GM10266 (cell line): ENCODE data around the gene CHID1.

Source experiments
- DNase-seq: peaks from one replicate; pipeline ENCODE4 v3.0.0; 2012; ENCODE audit errors: extremely low spot score
- CTCF ChIP-seq: IDR thresholded peaks from 2 replicates; pipeline ENCODE4 v1.5.1; 2012; ENCODE audit warnings: mild to moderate bottlenecking, low read depth; ENCODE audit not compliant: control insufficient read depth, insufficient read depth; ENCODE audit errors: missing control alignments

The CHID1 gene

GRCh38 chr11:834371-835316 lies 76.0 kb downstream of the CHID1 start:
- TF ChIP-seq CTCF: no peak
- DNase-seq: no peak

- DNase-seq: no peak
- no peak for TF ChIP-seq CTCF
Observed at GRCh38 chr11:833849-834311, 76.7 kb downstream of the CHID1 start.

- no peak for TF ChIP-seq CTCF
- peak; percentile 80 for DNase-seq
Observed at GRCh38 chr11:833114-833791, 77.4 kb downstream of the CHID1 start.

GRCh38 chr11:832529-833113 lies 78.0 kb downstream of the CHID1 start, which contains the start of gene CD151:
CD151 (plus strand) TSS chr11:832952; CDS start chr11:836070, 3,118 bp downstream.
- peak; percentile 90 for DNase-seq
- no peak for TF ChIP-seq CTCF

GRCh38 chr11:831961-832528 lies 78.6 kb downstream of the CHID1 start:
- no peak for DNase-seq
- no peak for TF ChIP-seq CTCF

GRCh38 chr11:831118-831864 lies 79.3 kb downstream of the CHID1 start:
- DNase-seq: no peak
- no peak for TF ChIP-seq CTCF
